CD4-positive, alpha-beta T cell treated with Interleukin-6 for 4 hours (primary cell): Measurements from ENCODE around the gene GEMIN7.

Source experiments
- DNase-seq: peaks from one replicate; pipeline ENCODE4 v3.0.0-alpha.2; 2020; ENCODE audit warnings: mixed read lengths

The GEMIN7 gene

DNA sequence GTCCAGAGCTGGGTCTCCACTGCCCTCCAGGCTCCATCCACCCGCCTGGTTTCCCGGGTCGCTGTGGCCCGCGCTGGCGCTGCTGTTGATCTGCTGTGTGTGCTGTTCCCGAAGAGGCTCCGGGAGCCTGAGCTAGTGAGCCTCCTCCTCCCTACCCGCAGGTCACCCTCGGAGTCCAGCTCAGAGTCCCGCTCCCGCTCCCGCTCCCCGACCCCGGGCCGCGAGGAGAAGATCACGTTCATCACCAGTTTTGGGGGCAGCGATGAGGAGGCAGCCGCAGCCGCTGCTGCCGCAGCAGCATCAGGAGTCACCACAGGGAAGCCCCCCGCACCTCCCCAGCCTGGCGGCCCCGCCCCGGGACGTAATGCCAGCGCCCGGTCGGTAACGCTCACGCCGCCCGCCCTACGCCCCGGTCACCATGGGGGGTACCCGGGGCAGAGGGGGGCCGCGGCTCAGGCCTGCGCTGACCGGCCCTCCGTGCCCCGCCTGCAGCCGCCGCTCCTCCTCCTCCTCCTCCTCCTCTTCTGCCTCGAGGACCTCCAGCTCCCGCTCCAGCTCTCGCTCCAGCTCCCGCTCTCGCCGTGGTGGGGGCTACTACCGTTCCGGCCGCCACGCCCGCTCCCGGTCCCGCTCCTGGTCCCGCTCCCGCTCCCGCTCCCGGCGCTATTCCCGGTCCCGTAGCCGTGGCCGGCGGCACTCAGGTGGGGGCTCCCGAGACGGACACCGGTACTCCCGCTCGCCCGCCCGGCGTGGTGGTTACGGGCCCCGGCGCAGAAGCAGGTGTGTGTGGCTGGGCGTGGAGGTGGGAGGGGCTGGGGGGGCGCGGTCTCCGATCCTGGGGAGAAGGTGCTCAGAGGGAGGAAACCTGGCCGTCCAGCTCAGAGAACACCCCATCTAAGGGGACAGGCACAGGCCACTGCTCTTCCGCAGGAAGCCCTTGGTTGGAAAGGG is 14.9 kb upstream of the GEMIN7 start:
- DNase-seq = no peak

- DNase-seq = no peak
Observed at GRCh38 chr19:45066921-45067661, 12.0 kb upstream of the GEMIN7 start.

- no peak for DNase-seq
Observed at GRCh38 chr19:45068041-45068440, 11.0 kb upstream of the GEMIN7 start.

- no peak for DNase-seq
Observed at GRCh38 chr19:45069056-45069455, 10.0 kb upstream of the GEMIN7 start.

GRCh38 chr19:45070214-45070613 is 8.8 kb upstream of the GEMIN7 start:
- DNase-seq = no peak

DNA sequence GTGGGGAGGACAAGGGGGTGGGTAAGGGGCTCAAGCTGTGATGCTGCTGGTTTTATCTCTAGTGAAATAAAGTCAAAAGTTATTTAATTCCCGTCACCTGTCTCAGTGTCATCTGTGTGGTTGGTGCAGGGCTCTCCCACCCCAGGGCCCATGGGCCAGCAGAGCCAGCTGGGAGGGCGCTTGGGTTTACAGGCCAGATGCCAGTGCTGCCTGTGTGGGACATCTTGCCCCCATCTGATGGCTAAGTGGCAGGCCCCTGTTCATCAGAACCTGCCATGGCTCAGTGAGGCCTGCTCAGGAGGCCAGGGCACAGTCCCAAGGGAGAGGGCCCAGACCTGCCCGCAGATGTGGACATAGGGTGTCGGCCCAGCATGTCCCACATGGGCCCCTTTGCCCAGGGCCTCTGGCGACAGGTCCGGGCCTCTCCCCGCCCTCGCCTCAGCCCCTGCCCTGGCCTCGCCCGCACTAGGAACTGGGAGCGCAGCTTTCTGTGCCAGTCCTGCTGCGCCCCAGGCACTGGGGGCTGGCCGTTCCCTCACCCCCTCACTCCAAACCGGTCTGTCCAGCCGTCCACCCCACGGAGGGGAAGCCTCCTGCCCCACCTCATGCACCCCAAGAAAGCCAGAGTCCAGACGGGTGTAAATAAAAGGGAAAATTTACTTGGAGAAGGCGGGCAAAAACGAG is 8.1 kb upstream of the GEMIN7 start:
- DNase-seq = no peak

DNA sequence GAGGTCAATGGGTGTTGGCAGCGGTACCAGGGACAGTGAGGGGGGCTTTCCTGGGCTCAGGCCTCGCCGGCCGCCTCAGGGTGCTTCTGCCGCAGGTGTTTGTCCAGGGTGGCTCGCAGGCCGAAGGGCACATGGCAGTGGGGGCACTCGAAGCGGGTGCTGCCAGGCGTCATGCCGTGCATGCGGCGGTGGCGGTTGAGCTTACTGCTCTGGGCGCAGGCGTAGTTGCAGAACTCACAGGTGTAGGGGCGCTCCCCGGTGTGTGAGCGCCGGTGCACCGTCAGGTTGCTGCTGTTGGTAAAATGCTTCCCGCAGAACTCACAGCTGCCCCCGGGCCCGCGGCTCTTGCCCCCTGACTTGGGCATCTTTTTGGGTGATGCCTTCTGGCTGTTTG is 7.5 kb upstream of the GEMIN7 start:
- DNase-seq = no peak

DNA sequence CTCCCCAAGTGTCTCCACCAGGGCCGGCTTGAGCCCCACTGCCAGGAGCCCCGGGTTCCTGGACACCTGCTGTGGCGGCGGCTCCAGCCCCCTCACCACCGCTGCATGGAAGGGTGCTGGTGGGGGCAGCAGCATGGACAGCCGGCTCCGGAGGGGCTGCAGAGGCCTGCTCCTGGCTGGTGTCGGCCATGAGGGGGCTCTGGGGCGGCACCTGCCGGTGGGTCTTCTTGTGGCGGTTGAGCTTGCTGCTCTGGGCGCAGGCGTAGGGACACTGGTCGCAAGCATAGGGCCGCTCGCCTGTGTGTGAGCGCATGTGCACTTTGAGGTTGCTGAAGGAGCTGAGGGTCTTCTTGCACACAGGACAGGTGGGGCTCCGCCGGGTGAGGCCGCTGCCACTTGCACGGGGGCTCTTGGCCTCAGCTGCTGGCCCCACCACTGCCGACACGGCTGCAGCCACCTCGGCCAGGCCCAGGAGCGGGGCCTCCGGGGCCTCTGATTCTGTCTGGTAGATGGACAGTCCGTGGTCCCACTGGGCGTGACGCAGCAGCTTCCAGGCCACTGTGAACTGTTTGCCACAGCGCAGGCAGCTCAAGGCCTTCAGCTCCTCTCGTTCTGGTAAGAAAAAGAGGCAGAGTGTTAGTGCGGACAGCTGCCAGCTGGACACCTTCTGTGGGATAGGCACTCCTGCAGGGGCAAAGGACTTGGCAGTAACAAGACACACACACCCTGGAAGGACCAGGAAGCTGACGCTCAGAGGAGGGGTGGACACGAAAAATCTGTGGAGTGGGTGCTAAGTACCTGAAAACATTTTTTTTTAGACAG is 6.9 kb upstream of the GEMIN7 start:
- DNase-seq = no peak

DNA sequence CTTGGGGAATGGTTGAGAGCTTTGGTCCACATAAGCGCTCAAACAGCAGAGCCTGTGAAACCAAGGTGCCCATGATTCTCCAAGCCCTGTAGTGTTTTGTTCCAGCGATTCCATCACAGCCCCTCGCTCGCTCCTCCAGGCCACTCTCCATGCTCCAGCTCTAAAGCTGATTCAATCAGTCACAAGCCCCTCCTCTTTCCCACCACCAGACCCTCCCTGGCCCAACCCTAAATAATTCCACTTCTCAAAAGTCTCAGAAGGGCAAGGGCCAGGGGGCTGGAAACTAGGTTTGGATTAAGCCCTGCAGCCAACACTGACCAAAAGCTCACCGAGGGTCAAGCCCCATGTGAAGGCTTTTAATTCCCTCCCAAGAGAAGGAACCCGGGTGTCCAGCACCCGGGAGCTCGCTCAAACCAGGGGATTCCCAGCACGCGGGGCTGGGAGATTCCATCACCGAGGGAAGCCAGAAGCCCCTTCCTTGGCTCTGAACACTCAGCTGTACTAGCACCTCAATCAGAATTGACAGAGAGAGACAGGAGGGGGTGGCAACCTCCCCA is 4.2 kb upstream of the GEMIN7 start:
- no peak for DNase-seq

DNA sequence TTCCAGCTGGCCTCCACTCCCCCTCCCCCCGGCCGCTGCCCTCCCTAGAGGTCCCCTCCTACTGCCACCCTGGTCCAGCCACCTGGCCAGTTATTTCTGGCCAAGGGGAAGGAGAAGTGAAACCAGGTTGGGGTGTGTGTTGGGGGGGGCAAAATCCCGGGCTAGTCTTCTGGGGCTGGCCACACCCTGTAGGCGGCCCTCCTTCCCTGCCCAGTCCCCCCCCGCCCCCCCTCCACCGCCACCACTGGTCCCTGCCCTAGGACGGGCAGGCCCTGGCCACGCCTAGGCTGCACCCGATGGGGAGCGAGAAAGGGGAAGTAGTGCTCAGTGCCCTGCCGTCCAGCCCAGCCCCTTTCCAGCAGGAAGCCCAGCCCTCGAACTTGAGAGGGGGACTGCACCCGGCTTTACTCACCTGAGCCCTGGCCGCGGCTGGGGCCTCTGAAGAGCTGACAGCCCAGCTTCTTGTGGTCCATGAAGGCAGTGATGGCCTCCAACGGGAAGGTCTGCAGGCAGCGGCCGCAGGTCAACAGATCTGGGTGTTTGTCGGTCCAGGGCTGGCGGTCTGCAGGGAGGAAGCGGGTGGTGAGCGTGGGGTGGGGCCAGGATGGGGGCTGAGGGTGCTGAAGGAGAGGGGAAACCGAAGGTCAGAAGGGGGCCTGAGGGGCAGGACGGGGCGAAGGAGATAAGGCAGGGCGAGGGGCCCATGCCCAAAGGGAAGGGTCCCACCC is 3.6 kb upstream of the GEMIN7 start:
- DNase-seq = peak; percentile 34

DNA sequence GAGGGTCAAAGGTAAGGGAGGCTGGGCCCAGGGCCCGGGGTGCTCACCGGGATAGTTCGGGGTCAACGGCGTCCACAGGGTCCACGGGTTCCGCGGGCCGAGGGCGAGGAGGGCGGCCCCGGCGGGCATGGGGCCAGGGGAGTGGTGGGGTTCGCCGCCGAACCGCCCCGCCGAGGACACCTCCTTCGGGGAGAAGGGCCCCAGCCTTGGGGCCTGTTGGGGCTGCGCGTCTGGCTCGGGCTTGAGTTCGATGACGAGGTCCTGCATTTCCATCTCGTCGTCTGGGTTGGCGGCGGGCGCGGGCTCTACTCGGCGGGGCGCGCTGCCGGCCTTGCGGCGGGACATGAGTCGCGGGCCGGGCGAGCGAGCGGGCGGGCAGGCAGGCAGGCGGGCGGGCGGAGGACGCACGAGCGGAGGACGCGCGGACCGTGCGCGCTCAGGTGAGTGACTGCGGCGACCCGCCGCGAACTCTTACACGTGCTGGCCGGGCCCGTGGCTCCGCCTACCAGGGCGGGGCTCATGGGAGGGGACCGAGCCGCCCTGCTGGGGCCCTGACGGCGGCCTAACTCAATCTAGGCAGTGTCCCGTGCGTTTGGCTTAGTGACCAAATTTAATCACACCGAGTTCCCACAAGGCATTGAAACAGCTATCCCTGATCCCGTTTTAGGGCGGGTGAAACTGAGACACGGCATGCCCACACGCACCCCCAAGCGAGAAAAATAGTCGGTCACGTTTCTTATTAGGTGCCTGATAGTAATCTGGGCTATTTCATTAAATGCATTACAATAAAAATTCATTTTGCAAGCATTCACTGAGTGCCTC is 2.8 kb upstream of the GEMIN7 start, which contains the start of gene ZNF296:
TSS of gene ZNF296 (minus strand) at position 450 of the 822 bp plus-strand sequence. CDS start at position 345, 105 bp downstream.
- peak; percentile 89 for DNase-seq

DNA sequence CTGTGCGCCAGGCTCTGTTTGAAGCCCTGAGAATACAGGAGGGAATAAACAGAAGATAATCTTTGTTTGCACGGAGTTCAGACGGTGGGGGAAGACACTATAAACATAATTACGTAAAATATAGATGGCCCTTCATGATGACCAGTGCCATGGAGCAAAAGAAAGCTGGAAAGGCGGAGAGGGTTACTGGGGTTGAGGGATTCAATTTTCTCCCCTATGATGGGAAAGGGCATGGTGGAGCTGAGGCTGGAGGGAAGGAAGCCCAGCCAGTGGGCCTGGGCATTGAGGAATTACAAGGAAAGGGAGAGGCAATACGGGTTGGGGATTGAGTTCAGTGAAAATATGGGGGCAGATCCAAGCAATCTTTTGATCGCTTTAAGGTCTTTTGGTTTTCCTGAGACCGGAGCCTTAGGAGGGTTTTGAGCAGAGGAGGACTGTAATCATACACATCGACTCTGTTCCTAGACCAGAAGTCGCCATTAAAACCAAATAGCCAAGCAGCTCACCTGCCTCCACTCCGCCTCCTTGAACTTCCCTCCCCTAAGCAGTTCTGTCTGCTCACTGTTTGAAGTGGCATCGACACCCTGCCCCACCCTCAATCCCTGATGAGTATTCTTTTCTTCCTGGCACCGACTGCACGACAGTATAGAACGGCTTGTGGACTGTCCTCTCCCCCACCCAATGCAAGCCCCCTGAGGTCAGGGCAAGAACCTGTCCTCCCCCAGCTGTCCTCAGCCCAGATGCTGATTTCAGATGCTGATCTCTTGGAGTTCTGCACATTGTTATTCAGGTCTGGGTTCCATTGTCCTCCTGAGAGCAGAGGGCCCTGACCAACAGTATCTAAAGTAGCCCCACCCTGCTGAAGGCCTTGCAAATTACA is 2.0 kb upstream of the GEMIN7 start:
- DNase-seq = peak; percentile 32

DNA sequence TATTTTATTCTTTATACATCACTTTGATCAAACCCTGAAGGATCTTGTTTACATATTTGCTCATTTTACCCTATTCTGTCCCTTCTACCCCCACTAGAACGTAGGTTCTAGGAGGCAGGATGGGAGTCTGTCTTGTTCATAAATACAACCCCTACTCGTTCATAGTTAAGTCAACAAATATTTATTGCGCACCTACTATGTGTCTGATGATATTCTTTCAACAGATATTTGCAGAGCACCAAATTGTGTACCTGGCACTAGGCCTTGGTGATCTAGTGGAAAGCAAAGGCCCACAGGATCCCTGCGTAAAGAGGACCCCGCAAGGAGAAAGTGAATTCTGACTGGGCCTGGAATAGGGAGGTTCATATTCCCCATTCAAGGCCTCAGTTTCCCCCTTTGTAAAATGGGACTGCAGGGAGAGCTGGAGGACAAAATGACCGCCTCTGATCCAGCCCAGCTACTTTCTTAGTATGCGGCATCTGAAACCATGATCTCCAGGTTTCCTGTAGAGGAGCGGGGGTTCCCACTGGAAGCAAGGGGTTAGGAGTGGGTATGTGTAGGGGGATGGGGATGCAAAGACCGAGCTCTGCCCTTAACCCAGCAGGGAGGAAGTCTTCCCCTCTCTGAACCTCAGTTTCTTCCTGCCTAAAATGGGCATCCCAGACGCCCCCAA is 534 bp upstream of the GEMIN7 start:
- DNase-seq = no peak

GRCh38 chr19:45079911-45080370 is 881 bp downstream of the GEMIN7 start:
- DNase-seq = no peak

DNA sequence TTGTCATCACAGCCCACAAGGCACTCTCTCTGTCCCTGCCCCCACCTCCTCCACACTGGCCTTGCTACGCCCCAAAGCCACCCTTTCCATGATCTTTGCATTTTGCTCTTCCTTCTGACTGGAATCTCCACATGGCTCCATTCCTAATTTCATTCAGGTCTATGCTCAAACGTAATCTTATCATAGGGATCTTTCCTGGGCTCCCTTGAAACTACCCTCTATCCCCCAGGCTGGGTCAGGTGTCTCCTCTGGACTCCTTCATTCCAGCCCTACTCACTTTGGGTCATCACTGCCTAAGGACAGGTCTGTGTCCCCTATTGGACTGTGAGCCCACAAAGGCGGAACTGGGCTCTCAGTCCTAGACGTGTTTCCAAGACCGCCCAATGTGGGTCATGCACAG is 3.1 kb downstream of the GEMIN7 start:
- no peak for DNase-seq

- DNase-seq = no peak
Observed at GRCh38 chr19:45086480-45086879, 7.4 kb downstream of the GEMIN7 start.

DNA sequence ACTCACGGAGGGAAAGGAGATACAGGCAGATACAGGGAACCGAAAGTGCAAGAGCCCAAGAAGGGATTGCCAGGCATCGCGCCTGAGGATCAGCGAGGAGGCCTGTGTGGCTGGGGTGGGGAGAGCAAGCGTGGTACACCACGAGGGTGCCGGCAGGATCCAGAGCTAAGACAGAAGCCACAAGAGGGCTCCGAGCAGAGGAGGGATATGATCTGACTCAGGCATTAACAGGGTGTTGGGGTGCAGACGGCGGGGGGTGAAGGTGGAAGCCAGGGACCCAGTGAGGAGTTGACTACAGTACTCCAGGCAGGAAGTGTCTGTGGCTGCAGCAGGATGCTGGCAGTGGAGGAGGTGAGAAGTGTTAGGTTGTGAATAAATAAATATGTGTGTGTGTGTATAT is 8.5 kb downstream of the GEMIN7 start:
- DNase-seq = peak; percentile 74

DNA sequence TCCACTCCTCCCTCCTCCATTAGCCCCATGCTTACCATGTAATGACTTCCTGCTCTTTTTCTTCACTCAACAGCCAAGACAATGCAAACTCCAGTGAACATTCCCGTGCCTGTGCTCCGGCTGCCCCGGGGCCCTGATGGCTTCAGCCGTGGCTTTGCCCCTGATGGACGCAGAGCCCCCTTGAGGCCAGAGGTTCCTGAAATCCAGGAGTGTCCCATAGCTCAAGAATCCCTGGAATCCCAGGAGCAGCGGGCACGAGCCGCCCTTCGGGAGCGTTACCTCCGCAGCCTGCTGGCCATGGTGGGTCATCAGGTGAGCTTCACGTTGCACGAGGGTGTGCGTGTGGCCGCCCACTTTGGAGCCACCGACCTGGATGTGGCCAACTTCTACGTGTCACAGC is 11.0 kb downstream of the GEMIN7 start:
- no peak for DNase-seq

- DNase-seq = no peak
Observed at GRCh38 chr19:45090606-45091005, 11.5 kb downstream of the GEMIN7 start.
